ENCODE data around the gene KRT75. TPM values are rescaled to one million over a fixed set of nuclear protein-coding genes. Genes with fewer than 3 reads are reported as not detected.

The KRT75 gene
- polyA plus RNA-seq, 1 donor: not detected

DNA sequence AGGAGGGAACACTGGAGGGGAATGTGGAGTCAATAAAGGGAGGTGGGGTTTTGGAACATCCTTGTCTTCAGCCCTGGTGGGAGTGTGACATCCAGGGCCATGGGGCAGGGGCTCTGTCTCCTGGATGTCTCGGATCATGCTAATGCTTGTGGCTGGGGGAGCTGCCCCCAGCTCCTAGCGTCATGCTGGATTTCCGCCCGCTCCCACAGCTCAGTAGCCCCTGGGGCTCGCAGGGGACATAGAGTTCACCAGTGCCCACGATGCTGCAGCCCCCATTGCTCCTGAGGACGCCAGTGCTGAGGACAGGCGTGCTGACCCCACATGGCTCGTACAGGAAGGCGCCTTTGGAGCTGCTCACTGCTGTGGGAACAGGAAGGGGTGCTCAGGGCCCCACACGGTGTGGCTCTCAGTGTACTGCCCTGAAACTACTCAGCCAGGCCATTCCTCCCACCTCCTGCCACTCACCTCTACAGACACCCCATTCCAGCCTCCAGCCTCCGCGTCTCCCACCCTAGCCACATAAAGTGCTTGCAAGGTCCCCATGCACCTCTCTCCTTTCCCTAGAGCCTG, 39.2 kb downstream of the KRT75 start:
- DNase-seq (ENCODE audit: low read depth): no peak

GRCh38 chr12:52392465-52393007, 41.6 kb downstream of the KRT75 start:
- DNase-seq (ENCODE audit: low read depth): no peak

GRCh38 chr12:52391618-52392002, 42.6 kb downstream of the KRT75 start:
- DNase-seq (ENCODE audit: low read depth): no peak

GRCh38 chr12:52390739-52391617, 43.2 kb downstream of the KRT75 start:
- no peak for DNase-seq (ENCODE audit: low read depth)

- DNase-seq (ENCODE audit: low read depth): no peak
These were observed 44.6 kb downstream of the KRT75 start for GRCh38 chr12:52389313-52390207.

- DNase-seq (ENCODE audit: low read depth): no peak
These were observed 46.3 kb downstream of the KRT75 start for GRCh38 chr12:52387859-52388258.

DNA sequence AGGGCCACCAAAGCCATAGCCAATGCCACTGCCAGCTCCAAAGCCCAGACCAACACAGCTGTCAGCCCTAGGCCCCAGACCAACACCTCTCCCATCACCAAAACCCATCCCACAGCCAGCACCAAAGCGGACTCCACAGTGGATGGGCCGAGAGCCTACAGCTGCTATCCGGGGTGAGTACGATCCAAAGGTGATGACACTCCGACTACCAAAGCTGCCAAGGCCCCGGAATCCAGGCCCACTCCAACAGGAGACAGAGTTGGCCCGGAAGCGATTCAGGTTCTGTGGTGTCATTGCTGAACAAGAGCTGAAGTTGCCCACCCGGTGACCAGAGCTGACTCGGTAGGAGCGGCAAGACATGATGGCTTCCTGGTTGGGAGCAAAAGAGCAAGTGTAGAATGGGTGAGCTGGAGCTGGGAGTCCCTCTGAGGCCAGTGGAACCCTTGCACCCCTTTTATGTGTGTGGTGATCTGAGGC, 48.9 kb downstream of the KRT75 start, which contains the start of gene KRT84:
Gene KRT84 (minus strand): TSS at position 427 of the 477 bp plus-strand sequence. CDS start 67 bp downstream, at position 360.
- DNase-seq (ENCODE audit: low read depth): no peak

- no peak for DNase-seq (ENCODE audit: low read depth)
These were observed 50.8 kb downstream of the KRT75 start for GRCh38 chr12:52383331-52383730.

DNA sequence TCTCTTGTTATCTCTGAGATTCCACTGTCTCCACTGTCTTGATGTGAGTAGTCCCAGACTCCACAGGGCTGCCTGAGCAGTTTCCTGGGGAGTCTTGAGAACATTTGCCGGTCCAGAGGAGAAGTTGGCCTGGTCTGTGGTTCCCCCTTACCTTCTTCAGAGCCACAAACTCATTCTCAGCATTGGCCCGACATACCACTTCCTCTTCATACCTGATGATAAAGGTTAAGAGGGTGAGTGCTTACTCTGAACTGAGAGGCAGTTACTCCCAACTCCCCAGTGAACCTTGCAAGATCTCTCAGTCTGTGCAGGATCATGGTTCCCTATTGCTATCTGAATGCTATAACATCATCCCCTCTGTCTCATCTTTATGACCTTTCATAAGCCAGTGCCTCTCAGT, 51.3 kb downstream of the KRT75 start:
- no peak for DNase-seq (ENCODE audit: low read depth)

GRCh38 chr12:52381206-52381605, 53.0 kb downstream of the KRT75 start:
- DNase-seq (ENCODE audit: low read depth): no peak

DNA sequence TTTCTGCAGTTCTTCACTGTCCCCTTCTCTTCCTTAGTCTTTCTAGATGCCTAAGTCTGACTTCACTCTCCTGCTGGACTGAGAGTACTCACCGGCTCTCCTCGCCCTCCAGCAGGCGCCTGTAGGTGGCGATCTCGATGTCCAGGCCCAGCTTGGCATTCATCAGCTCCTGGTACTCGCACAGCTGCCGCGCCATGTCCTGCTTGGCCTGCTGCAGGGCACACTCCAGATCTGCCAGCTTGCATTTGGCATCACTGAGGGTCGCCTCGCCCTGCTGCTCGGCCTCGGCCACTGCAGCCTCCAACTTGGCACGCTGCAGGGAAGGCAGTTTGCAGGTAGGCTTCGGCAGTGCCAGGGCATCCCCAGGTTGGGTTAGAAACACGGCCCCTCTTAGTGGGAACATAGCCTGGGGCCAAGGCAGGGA, 53.9 kb downstream of the KRT75 start:
- no peak for DNase-seq (ENCODE audit: low read depth)

GRCh38 chr12:52379536-52379935, 54.6 kb downstream of the KRT75 start:
- DNase-seq (ENCODE audit: low read depth): no peak

DNA sequence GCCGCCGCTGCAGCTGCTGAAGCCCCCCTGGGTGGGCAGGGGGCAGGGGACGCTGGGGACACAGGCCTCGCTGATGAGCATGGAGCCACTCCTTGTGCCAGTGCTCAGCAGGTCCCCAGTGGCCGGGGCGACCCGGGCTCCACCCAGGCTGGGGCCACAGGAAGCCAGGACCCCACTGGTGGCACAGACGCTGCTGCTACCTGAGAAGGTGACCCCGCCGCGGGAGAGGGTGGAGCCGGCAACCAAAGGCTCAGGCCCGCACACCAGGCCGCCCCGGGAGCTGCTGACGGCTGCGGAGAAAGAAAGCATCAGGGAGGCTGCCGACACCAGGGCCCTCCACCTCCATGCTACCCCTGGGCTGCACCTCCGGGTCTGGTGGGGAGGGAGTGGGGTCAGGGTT, 56.1 kb downstream of the KRT75 start:
- no peak for DNase-seq (ENCODE audit: low read depth)

GRCh38 chr12:52377266-52377665, 56.9 kb downstream of the KRT75 start:
- DNase-seq (ENCODE audit: low read depth): no peak

Other genes starting within 250 kb of the KRT75 start
- 7.0 TPM for gene KRT80, start 242.4 kb downstream of the KRT75 start, polyA plus RNA-seq (ENCODE audit: insufficient read length)
- gene KRT7, start 201.1 kb downstream of the KRT75 start, polyA plus RNA-seq (ENCODE audit: insufficient read length): 0.86 TPM
- gene KRT86, start 159.7 kb downstream of the KRT75 start, polyA plus RNA-seq (ENCODE audit: insufficient read length): 0.33 TPM
- not detected for gene KRT81, start 142.8 kb downstream of the KRT75 start, polyA plus RNA-seq (ENCODE audit: insufficient read length)
- gene KRT83, start 113.0 kb downstream of the KRT75 start, polyA plus RNA-seq (ENCODE audit: insufficient read length): not detected
- gene KRT85, start 66.9 kb downstream of the KRT75 start, polyA plus RNA-seq (ENCODE audit: insufficient read length): not detected
- gene KRT84, start 48.7 kb downstream of the KRT75 start, polyA plus RNA-seq (ENCODE audit: insufficient read length): not detected
- not detected for gene KRT82, start 28.0 kb downstream of the KRT75 start, polyA plus RNA-seq (ENCODE audit: insufficient read length)
- not detected for gene KRT6B, start 17.8 kb upstream of the KRT75 start, polyA plus RNA-seq (ENCODE audit: insufficient read length)
- not detected for gene KRT6C, start 39.4 kb upstream of the KRT75 start, polyA plus RNA-seq (ENCODE audit: insufficient read length)
- gene KRT6A, start 58.9 kb upstream of the KRT75 start, polyA plus RNA-seq (ENCODE audit: insufficient read length): not detected
- 0.24 TPM for gene KRT5, start 86.0 kb upstream of the KRT75 start, polyA plus RNA-seq (ENCODE audit: insufficient read length)
- not detected for gene KRT71, start 118.8 kb upstream of the KRT75 start, polyA plus RNA-seq (ENCODE audit: insufficient read length)
- not detected for gene KRT74, start 139.5 kb upstream of the KRT75 start, polyA plus RNA-seq (ENCODE audit: insufficient read length)
- 0.08 TPM for gene KRT72, start 167.1 kb upstream of the KRT75 start, polyA plus RNA-seq (ENCODE audit: insufficient read length)
- not detected for gene KRT73, start 184.2 kb upstream of the KRT75 start, polyA plus RNA-seq (ENCODE audit: insufficient read length)
- gene KRT2, start 217.8 kb upstream of the KRT75 start, polyA plus RNA-seq (ENCODE audit: insufficient read length): not detected
- gene KRT1, start 246.0 kb upstream of the KRT75 start, polyA plus RNA-seq (ENCODE audit: insufficient read length): 1.0 TPM

Measured in forelimb muscle (tissue), 1 donor.